Measurements from ENCODE around the gene FARS2.

FARS2 gene

GRCh38 chr6:5471637-5472398 lies 210.5 kb downstream of the FARS2 start:
- no peak for DNase-seq

GRCh38 chr6:5472571-5472970 lies 211.3 kb downstream of the FARS2 start:
- DNase-seq: no peak

- no peak for DNase-seq
Observed at GRCh38 chr6:5475779-5476178, 214.5 kb downstream of the FARS2 start.

- no peak for DNase-seq
Observed at GRCh38 chr6:5478380-5478779, 217.1 kb downstream of the FARS2 start.

GRCh38 chr6:5481033-5481432 lies 219.7 kb downstream of the FARS2 start:
- DNase-seq: no peak

- peak; percentile 34 for DNase-seq
Observed at GRCh38 chr6:5481750-5482149, 220.4 kb downstream of the FARS2 start.

- no peak for DNase-seq
Observed at GRCh38 chr6:5482619-5483018, 221.3 kb downstream of the FARS2 start.

GRCh38 chr6:5484692-5485091 lies 223.4 kb downstream of the FARS2 start:
- DNase-seq: no peak

- DNase-seq: no peak
Observed at GRCh38 chr6:5486214-5486613, 224.9 kb downstream of the FARS2 start.

- no peak for DNase-seq
Observed at GRCh38 chr6:5490501-5491069, 229.3 kb downstream of the FARS2 start.

GRCh38 chr6:5492356-5492755 lies 231.0 kb downstream of the FARS2 start:
- DNase-seq: no peak

- no peak for DNase-seq
Observed at GRCh38 chr6:5493806-5494205, 232.5 kb downstream of the FARS2 start.

GRCh38 chr6:5497896-5498578 lies 236.7 kb downstream of the FARS2 start:
- no peak for DNase-seq

GRCh38 chr6:5498579-5498899 lies 237.2 kb downstream of the FARS2 start:
- no peak for DNase-seq

GRCh38 chr6:5499644-5500306 lies 238.5 kb downstream of the FARS2 start:
- DNase-seq: no peak

GRCh38 chr6:5501837-5502236 lies 240.5 kb downstream of the FARS2 start:
- no peak for DNase-seq

- DNase-seq: no peak
Observed at GRCh38 chr6:5504078-5504477, 242.8 kb downstream of the FARS2 start.

- no peak for DNase-seq
Observed at GRCh38 chr6:5506149-5506548, 244.8 kb downstream of the FARS2 start.

- no peak for DNase-seq
Observed at GRCh38 chr6:5506597-5506996, 245.3 kb downstream of the FARS2 start.

- DNase-seq: no peak
Observed at GRCh38 chr6:5507131-5507681, 245.9 kb downstream of the FARS2 start.

GRCh38 chr6:5509106-5509505 lies 247.8 kb downstream of the FARS2 start:
- no peak for DNase-seq

- no peak for DNase-seq
Observed at GRCh38 chr6:5510331-5511133, 249.2 kb downstream of the FARS2 start.

- no peak for DNase-seq
Observed at GRCh38 chr6:5511954-5512353, 250.6 kb downstream of the FARS2 start.
